Erythroblast (primary cell): ENCODE data around the gene FMN2.

ENCODE experiments used
- DNase-seq, 2 experiments: peaks; one replicate each; lab custom pipeline; 2025; lab: John Stamatoyannopoulos, UW
- GATA1 ChIP-seq: IDR thresholded peaks from 2 replicates; pipeline ENCODE4 v1.6.1; 2011; ENCODE audit warnings: low read depth, mild to moderate bottlenecking, control low read depth, low read length, moderate library complexity
- POLR2A ChIP-seq: IDR thresholded peaks from 2 replicates; pipeline ENCODE4 v1.6.1; 2011; ENCODE audit warnings: mild to moderate bottlenecking, low read length

Gene FMN2

GRCh38 chr1:240435996-240436566, 344.4 kb downstream of the FMN2 start:
- DNase-seq: no peak

DNA sequence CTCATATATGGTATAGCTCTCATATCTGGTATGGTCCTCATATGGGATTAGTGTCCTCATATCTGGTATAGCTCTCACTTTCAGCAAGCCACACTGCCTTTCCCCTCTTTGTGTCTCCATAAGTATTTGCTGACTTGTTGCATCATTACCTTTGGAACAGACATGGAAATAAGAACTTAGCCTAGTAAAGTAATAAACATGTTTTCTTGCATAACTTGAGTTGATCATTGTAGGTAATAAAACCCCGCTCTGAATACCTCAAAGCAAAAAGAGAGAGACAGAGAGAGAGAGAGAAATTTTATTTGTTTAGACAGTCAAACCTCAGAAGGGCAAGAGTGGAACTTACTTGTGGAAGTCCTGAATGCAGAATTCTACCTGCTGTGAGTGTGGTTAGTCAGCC, 350.0 kb downstream of the FMN2 start:
- TF ChIP-seq POLR2A (no peak), GATA1 (no peak)
- DNase-seq: no peak

More at GRCh38 chr1:240435996-240436566, 344.4 kb downstream of the FMN2 start:
- TF ChIP-seq POLR2A (no peak), GATA1 (no peak)

DNA sequence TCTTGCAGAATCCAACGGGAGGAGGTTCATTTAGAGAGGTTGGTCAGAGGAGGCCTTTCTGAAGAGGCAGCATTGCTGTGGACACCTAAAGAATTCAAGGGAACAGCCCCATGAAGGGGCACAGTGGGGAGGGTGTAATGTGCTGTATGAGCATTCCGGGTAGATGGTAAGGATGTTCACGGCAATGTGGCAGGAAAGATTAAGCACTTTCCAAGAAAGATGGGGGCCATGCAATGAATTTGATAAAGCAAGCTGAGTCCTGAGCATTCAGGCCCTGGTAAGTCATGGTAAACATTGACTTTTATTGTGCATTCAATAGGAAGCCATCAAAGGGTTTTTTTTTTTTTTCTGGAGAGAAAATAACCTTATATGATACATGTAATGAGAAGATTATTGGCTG, 353.7 kb downstream of the FMN2 start:
- TF ChIP-seq GATA1 (no peak), POLR2A (no peak)

GRCh38 chr1:240455228-240455821, 363.6 kb downstream of the FMN2 start:
- TF ChIP-seq GATA1 (no peak), POLR2A (no peak)
- no peak for DNase-seq

More for the DNA sequence above, 353.7 kb downstream of the FMN2 start:
- no peak for DNase-seq

GRCh38 chr1:240457203-240457602, 365.5 kb downstream of the FMN2 start:
- no peak for DNase-seq
- TF ChIP-seq POLR2A: no peak
- TF ChIP-seq GATA1: no peak

DNA sequence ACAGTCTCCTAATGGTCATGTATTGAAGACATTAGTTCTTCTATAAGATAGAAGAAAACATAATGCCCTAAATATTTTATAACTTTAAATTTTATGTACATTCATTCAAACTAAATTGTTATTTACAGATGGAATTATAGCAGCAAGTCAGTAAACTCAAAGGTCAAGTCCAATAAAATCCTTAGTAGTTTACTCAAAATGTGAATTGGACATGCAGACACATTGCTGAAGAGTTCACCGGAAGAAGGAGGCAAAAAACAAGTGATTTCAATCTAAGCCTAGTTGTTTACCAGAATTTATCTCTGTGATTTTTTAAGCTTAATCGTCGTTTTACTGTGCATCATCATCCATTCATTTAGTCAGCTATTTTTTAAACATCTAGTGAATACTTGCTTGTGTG, 370.6 kb downstream of the FMN2 start:
- DNase-seq: no peak
- TF ChIP-seq GATA1 (no peak), POLR2A (no peak)

DNA sequence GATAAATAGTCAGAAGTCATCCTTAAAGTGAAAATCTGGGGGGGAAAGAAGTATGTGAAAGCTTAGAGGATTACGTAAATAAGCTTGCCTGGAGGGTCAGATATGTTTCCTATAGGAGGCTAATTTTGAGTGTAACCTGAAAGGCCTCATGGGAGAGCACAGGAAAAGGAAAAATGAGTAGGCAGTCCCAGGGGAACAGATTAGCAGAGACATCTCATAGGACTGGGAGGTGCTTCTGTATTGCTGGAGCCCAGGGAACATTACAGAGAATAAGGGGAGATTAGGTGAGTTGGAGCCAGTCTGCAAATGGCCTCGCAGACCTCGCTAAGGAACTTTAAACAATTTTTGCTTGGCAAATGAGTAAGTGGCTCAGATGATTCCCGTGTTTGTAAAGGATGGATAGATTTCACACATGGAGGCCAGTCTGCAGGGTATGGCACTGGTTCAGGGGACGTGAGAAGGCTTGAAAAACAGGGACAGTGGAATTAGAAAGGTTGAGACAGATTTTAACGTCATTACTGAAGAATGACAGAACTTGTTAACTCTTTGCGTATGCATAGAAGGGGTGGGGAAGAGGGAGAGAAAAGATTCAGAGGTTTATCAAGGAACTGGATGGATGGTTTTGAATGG, 371.2 kb downstream of the FMN2 start:
- TF ChIP-seq POLR2A: no peak
- no peak for TF ChIP-seq GATA1

DNA sequence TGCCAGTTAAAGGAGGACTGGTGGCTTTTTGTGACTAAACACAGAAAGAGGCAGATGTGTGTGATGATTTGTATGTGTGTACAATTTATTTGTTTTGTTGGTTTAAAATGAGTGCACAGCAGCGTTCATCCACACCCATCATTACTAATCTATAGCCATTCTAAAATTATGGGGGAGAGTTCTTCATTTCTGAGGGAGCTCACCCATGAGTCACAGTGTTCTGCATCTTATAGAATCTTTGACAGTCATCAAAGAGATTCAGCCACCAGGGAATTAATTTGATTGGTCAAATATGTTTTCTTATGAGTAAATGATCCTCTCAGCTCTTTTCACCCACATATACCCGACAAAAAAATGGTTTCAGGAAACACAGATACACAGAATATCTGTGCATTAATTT, 372.4 kb downstream of the FMN2 start:
- no peak for DNase-seq
- TF ChIP-seq GATA1 (no peak), POLR2A (no peak)

More for the DNA sequence above, 371.2 kb downstream of the FMN2 start:
- DNase-seq: no peak

- TF ChIP-seq POLR2A (no peak), GATA1 (no peak)
- DNase-seq: peak in 1 of 2 experiments; percentile 2
Observed at GRCh38 chr1:240465531-240465940, 373.9 kb downstream of the FMN2 start.

DNA sequence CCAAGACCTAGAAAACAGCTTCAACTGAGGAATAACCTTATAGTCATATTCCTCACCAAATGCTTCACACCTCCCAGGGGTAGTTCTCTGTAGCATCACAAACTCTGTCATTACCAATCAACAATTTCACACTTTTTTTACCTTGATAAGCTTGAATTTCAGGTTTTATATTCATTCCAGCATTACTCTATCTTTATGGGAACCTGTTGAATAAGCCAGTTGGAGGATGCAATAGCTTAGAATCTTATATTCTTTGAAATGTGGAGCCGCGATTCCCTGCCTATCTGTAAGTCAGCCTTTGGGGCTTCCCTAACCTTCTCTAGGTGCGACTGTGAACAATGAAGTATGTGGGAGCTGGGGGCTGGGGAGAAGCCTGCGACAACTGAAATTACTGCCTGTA, 374.8 kb downstream of the FMN2 start:
- no peak for TF ChIP-seq POLR2A
- no peak for TF ChIP-seq GATA1
- no peak for DNase-seq

DNA sequence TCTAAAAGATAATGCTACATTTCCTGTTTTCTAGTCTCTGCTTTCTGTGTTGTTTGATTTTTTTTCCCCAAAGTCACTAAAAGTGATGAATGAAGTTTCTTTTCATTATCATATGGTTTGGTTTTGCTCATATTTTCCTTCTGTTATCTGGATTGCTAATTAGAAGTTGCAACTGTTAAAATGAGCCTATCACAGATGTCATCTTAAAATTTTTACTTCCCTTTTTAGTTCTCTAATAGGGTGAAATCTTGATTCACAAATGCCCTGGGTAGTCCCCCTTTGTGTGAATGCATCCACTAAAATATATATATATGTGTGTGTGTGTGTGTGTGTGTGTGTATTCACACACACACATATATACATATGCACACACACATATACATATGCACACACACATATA, 376.2 kb downstream of the FMN2 start:
- no peak for DNase-seq
- TF ChIP-seq GATA1: no peak
- no peak for TF ChIP-seq POLR2A

DNA sequence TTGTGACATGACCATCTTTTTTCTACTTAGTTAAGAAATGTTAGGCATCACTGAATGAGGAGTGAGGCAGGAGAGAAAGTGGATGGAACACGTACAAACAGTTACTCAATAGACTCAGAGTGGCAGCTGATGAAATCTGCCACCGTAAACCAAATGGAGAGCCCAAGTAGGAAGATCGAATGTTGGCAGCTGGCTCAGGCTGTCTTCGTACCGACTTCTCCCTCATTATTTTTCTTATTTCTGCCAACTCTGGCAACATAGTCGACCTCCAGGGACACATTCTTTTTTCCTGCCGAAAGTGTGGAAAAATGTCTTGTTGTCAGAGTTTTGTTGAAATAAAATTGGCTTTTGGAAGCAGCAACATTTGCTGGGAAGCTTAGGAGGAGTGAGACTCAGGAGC, 377.0 kb downstream of the FMN2 start:
- DNase-seq: no peak

DNA sequence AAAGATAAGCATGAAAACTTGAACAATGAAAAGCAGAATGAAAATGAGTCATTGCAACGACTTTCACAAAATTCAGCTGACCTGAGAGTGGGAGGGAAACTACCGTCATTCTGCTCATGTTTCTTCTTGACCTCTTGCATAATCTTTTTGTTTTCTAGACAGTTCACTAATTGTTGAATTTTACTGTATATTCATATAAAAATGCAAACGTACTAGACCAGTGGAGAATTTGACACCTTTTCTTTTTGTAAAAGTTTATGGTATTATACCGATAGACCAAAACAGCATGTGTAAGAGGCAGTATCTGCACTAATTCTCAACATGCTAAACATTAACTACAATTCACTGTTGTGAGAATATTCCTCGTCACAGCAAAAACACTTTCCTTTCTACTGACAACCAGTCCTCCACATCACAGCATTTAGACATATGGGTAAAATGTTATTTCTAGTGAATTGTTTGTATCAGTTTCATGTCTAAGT, 382.5 kb downstream of the FMN2 start:
- no peak for DNase-seq
- TF ChIP-seq GATA1: no peak

More for the DNA sequence above, 377.0 kb downstream of the FMN2 start:
- TF ChIP-seq POLR2A (no peak), GATA1 (no peak)

DNA sequence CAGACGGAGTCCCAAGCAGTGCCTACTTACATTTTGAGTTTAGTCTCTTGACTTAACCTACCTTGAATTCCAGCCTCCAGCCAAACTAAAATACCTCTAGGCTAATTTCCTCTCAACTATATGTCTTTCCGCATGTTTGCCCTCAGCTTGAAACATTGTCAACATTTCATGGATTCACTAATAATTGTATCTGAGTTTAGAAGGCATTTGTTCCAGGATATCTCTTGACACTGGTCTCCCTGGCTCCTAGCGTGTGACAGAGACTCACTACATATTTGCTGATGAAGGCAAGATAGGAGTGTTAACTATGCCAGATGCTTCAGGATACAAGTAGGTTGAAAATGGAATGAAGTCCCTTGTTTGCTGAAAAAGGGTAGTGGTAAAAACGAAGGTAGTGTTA, 384.1 kb downstream of the FMN2 start:
- no peak for DNase-seq
- TF ChIP-seq GATA1: no peak
- no peak for TF ChIP-seq POLR2A

DNA sequence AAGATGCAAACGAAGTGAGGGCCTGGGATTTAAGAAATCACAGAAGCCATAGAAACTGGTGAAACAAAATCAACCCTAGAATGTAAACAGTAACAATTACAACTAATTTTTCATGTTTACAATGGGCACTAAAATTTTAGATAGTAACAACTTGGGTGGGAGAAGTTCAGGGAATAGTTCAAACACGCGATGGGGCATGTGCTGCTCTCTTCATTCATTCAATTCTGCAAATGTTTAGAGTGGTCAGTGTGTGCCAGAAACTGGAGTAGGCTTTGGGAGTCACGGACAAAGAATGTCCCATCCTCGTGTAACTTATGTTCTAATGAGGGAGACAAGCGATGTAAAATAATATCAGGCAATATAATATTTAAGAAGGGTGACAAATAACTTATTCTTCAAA, 386.9 kb downstream of the FMN2 start:
- DNase-seq: no peak
- no peak for TF ChIP-seq POLR2A
- no peak for TF ChIP-seq GATA1
